ENCODE results near the gene GIMAP8. TPM values are rescaled to one million over a fixed set of nuclear protein-coding genes. Genes with fewer than 3 reads are reported as not detected.

Gene GIMAP8
- polyA plus RNA-seq, 1 of the 3 experiments (the other 2 are of a cell fraction) = not detected

DNA sequence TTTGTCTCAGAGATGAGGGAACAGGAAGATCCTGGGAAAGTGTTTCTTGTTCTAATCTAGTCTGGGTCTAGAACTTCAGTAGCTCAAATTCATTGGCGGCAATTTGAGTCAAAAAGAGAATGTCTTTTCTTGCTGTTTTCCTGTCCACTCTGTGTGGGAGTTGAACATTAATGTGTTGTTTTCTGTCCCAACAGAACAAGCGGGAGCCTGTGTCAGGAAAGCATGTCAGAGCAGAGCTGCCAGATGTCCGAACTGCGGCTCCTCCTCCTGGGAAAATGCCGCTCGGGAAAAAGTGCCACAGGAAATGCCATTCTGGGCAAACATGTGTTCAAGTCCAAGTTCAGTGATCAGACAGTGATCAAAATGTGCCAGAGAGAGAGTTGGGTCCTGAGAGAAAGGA, 16.0 kb downstream of the GIMAP8 start:
- H3K4me3 ChIP-seq (ENCODE audit: low read depth in 2 of 2, low read length in 1 of 2) = no peak overlapping the region
- TF ChIP-seq MXI1 (IDR thresholded peaks at IDR 0.05; ENCODE audit: low read depth, low read length) = no peak
- no peak for TF ChIP-seq YY1 (IDR thresholded peaks at IDR 0.05; ENCODE audit: low read depth)
- TF ChIP-seq, protein P1, sequence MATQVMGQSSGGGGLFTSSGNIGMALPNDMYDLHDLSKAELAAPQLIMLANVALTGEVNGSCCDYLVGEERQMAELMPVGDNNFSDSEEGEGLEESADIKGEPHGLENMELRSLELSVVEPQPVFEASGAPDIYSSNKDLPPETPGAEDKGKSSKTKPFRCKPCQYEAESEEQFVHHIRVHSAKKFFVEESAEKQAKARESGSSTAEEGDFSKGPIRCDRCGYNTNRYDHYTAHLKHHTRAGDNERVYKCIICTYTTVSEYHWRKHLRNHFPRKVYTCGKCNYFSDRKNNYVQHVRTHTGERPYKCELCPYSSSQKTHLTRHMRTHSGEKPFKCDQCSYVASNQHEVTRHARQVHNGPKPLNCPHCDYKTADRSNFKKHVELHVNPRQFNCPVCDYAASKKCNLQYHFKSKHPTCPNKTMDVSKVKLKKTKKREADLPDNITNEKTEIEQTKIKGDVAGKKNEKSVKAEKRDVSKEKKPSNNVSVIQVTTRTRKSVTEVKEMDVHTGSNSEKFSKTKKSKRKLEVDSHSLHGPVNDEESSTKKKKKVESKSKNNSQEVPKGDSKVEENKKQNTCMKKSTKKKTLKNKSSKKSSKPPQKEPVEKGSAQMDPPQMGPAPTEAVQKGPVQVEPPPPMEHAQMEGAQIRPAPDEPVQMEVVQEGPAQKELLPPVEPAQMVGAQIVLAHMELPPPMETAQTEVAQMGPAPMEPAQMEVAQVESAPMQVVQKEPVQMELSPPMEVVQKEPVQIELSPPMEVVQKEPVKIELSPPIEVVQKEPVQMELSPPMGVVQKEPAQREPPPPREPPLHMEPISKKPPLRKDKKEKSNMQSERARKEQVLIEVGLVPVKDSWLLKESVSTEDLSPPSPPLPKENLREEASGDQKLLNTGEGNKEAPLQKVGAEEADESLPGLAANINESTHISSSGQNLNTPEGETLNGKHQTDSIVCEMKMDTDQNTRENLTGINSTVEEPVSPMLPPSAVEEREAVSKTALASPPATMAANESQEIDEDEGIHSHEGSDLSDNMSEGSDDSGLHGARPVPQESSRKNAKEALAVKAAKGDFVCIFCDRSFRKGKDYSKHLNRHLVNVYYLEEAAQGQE (IDR thresholded peaks at IDR 0.05; ENCODE audit: low read depth, low read length) = no peak
- no peak for TF ChIP-seq FOXM1 (IDR thresholded peaks at IDR 0.05; ENCODE audit: low read depth)
- TF ChIP-seq NFIC (IDR thresholded peaks at IDR 0.05; ENCODE audit: borderline replicate concordance) = no peak
- TF ChIP-seq SMC3 (IDR thresholded peaks at IDR 0.05; ENCODE audit: low read depth, low read length) = no peak
- TF ChIP-seq, protein P2, sequence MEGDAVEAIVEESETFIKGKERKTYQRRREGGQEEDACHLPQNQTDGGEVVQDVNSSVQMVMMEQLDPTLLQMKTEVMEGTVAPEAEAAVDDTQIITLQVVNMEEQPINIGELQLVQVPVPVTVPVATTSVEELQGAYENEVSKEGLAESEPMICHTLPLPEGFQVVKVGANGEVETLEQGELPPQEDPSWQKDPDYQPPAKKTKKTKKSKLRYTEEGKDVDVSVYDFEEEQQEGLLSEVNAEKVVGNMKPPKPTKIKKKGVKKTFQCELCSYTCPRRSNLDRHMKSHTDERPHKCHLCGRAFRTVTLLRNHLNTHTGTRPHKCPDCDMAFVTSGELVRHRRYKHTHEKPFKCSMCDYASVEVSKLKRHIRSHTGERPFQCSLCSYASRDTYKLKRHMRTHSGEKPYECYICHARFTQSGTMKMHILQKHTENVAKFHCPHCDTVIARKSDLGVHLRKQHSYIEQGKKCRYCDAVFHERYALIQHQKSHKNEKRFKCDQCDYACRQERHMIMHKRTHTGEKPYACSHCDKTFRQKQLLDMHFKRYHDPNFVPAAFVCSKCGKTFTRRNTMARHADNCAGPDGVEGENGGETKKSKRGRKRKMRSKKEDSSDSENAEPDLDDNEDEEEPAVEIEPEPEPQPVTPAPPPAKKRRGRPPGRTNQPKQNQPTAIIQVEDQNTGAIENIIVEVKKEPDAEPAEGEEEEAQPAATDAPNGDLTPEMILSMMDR (IDR thresholded peaks at IDR 0.05) = no peak
- TF ChIP-seq RAD21 (IDR thresholded peaks at IDR 0.05; ENCODE audit: low read length) = no peak
- TF ChIP-seq, protein P3, sequence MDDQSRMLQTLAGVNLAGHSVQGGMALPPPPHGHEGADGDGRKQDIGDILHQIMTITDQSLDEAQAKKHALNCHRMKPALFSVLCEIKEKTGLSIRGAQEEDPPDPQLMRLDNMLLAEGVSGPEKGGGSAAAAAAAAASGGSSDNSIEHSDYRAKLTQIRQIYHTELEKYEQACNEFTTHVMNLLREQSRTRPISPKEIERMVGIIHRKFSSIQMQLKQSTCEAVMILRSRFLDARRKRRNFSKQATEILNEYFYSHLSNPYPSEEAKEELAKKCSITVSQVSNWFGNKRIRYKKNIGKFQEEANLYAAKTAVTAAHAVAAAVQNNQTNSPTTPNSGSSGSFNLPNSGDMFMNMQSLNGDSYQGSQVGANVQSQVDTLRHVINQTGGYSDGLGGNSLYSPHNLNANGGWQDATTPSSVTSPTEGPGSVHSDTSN (IDR thresholded peaks at IDR 0.05) = no peak
- TF ChIP-seq CHD2 (IDR thresholded peaks at IDR 0.05; ENCODE audit: low read length, partially characterized antibody) = no peak
- no peak for TF ChIP-seq EZH2phosphoT487 (IDR thresholded peaks at IDR 0.05; ENCODE audit: borderline replicate concordance, low read depth)
- no peak for TF ChIP-seq RXRA (IDR thresholded peaks at IDR 0.05; ENCODE audit: borderline replicate concordance, low read depth)
- no peak for TF ChIP-seq RFX5 (IDR thresholded peaks at IDR 0.05; ENCODE audit: low read length)
- no peak for TF ChIP-seq SIN3A (IDR thresholded peaks at IDR 0.05; ENCODE audit: borderline replicate concordance, low read depth, low read length)
- TF ChIP-seq NRF1 (IDR thresholded peaks at IDR 0.05; ENCODE audit: low read depth, low read length) = no peak
- TF ChIP-seq TEAD4 (IDR thresholded peaks at IDR 0.05; ENCODE audit: borderline replicate concordance, insufficient read depth) = no peak
- TF ChIP-seq RCOR1 (IDR thresholded peaks at IDR 0.05; ENCODE audit: low read length) = no peak
- TF ChIP-seq TAF1 (IDR thresholded peaks at IDR 0.05; ENCODE audit: borderline replicate concordance, low read depth, low read length) = no peak
- TF ChIP-seq, protein P4, sequence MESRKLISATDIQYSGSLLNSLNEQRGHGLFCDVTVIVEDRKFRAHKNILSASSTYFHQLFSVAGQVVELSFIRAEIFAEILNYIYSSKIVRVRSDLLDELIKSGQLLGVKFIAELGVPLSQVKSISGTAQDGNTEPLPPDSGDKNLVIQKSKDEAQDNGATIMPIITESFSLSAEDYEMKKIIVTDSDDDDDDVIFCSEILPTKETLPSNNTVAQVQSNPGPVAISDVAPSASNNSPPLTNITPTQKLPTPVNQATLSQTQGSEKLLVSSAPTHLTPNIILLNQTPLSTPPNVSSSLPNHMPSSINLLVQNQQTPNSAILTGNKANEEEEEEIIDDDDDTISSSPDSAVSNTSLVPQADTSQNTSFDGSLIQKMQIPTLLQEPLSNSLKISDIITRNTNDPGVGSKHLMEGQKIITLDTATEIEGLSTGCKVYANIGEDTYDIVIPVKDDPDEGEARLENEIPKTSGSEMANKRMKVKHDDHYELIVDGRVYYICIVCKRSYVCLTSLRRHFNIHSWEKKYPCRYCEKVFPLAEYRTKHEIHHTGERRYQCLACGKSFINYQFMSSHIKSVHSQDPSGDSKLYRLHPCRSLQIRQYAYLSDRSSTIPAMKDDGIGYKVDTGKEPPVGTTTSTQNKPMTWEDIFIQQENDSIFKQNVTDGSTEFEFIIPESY (IDR thresholded peaks at IDR 0.05; ENCODE audit: borderline replicate concordance, low read depth) = no peak
- TF ChIP-seq EP300 (IDR thresholded peaks at IDR 0.05; ENCODE audit: borderline replicate concordance in 1 of 2, low read depth in 1 of 2, low read length in 1 of 2) = no peak
- peaks cover 3% of the 10 kb centered on the region; the same call in 1 of the 2 replicates for H3K27me3 ChIP-seq (ENCODE audit: insufficient read depth)
- H3K9me3 ChIP-seq = 0 out of 2 replicates have a peak, but pooled peaks cover 8% of the 10 kb centered on the region
- H2AFZ ChIP-seq (ENCODE audit: low read depth) = no peak overlapping the region
- H3F3A ChIP-seq (replicated peaks; ENCODE audit: insufficient read depth) = no peaks in the 10 kb centered on the region
- CTCF ChIA-PET = interaction anchor here (0.6 to 1.5 kb wide), 3 partner anchors 18 to 216 kb away, joined by 3 to 6 read pairs (median 3); no protein-coding TSS in a partner anchor
- POLR2A ChIA-PET = no interaction called here
- H4K20me1 ChIP-seq (ENCODE audit: insufficient read depth) = no peaks in the 10 kb centered on the region
- DNase-seq = no peak
- 11% methylated on average over 6 of the region's 6 CpGs for WGBS (ENCODE audit: low lambda C conversion rate)
- H3K36me3 ChIP-seq (replicated peaks in 1 of 2; ENCODE audit: control insufficient read depth in 1 of 2, insufficient read depth in 2 of 2, low read length in 1 of 2) = no peaks in the 10 kb centered on the region
- H3K27ac ChIP-seq (ENCODE audit: low read depth in 2 of 2, low read length in 1 of 2) = no peak overlapping the region
- no peaks in the 10 kb centered on the region for H3K4me1 ChIP-seq (ENCODE audit: control insufficient read depth in 1 of 2, insufficient read depth in 2 of 2, low read depth in 1 of 2, low read length in 1 of 2)
- H3K9ac ChIP-seq = no peak overlapping the region
- no peaks in the 10 kb centered on the region for H3K79me2 ChIP-seq (ENCODE audit: insufficient read depth)
- H3K9me2 ChIP-seq = no peaks in the 10 kb centered on the region
- H3K4me2 ChIP-seq = no peak overlapping the region
